GM19239 (cell line): Measurements from ENCODE around the gene CEP20.
A peak's percentile ranks its signal among the peaks of the same experiment; 100 is the strongest.
"Not testable (repeated sequence)": the region's sequence is repeated elsewhere in the genome, so short reads cannot be mapped to it uniquely, and the experiment has no call there.

Experiments
- DNase-seq: peaks from one replicate; pipeline ENCODE4 v3.0.0; 2011; ENCODE audit warnings: low spot score; ENCODE audit not compliant: insufficient read length
- FAIRE-seq: peaks from 2 replicates; lab custom pipeline; 2011; peaks lifted over from hg19 to GRCh38; lab: Jason Lieb, UNC

The CEP20 gene

GRCh38 chr16:15865742-15866141 lies 22.7 kb downstream of the CEP20 start:
- FAIRE-seq (no peak), DNase-seq (no peak)

DNA sequence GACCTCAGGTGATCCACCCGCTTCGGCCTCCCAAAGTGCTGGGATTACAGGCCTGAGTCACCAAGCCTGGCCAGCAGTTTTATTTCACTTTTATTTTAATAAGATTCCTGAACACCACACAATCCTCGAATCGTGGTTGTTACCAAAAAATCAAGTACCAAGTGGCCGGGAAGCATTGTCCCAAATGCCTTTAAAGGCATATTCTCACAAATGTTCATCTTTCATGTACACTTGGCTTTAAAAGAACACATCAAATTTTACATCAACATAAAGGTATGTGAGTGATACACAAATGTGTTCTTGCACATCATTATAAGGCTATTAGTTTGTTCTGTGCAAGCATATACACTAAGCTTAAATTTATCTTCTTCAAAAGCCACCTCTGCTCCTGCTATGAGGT lies 23.5 kb downstream of the CEP20 start:
- no peak for DNase-seq
- FAIRE-seq: no peak

DNA sequence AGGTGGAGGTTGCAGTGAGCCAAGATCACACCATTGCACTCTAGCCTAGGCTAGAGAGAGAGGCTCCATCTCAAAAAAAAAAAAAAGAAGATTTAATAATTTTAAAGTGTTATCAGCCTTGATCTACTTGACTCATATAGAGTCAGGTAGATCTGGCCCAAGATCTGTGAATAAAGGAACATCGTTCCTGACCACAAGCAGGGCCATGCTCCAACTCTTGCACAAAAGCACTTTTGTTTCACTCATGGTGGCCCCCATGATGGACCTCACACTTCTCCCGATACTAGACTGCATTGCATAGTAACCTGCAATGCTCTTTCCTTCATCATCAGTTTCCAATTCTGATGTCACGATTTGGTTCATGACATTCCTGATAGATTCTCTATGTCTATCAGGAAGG lies 26.4 kb downstream of the CEP20 start:
- no peak for FAIRE-seq
- DNase-seq: no peak

- no peak for FAIRE-seq
- DNase-seq: no peak
Observed at GRCh38 chr16:15858921-15859668, 29.3 kb downstream of the CEP20 start.

DNA sequence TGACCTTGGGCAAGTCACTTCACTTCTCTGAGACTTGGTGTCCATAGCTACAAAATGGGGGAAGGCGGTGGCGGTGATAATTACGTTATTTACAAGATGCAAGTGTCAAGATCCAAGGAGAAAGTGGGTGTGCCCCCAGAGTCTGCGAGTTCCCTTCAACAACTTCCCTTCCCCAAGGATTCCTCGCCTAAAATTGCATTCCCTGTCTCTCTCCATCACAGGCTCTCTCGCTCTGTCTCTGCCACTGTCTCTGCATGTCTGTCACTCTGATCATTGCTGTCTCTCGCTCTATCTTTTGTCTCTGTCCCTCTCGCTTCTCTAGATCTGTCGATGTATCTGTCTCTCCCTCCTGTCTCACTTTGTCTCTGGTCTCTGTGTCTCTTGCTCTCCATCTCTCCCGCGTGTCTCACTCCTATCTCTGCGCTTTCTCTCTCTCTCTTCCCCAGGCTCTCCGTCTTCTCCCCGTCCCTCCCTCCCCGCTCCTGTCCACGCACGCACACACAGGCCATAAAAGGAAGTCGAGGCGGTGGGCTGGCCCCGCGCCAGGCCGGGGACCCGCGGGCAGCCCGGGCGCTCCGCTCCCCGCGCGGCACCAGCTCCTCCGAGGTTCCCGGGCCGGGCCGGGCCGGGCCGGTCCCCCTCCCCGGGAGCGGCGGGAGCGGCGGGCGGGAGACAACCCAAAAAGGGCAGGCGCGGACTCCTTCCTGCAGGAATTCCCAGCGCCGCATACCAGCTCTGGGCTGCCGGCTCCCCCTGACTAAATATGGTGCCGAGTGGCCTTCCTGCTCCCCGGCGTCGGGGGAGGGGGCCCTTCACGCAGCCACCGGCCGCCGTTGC lies 30.5 kb downstream of the CEP20 start:
- no peak for DNase-seq
- FAIRE-seq: no peak

DNA sequence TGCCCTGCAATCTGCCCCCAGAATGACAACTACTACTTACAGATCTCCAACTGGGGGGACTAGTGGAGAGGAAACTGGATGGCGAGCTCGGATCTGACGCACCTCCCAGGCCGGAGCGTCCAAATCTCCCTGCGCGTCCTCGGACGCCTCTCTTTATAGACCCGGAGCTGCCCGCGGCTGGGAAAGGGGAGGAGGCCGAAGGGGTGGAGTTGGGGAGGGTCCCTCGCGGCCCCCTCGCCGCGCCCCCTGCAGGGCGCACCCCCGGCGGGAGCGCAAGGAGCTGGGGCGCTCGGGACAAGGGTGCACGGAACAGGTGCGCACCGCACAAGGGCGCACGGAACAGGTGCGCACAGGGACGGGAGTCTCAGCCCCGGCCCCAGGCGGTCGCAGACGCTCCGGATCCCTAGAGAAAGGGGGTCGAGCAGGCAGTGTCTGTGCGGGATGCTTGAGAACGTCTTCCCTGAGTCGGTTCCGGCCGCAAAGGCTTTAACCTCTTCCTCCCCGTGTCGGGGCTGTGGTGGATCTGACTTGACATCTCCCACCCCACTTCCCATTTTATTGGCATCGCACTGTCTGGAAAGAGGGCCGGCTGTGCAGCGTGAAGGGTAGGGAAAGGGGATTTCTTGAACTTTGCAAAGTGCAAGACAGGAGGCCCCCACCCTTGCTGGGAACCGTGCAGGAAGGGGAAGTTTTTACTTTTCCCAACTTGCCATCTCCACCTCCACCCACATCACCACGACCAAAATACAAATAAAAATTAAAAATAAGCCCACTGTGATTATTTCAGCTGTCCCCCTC lies 31.3 kb downstream of the CEP20 start, which contains the start of gene MYH11:
MYH11 (minus strand) TSS at position 128 of the 798 bp plus-strand sequence. CDS start 18,776 bp downstream, outside the sequence.
- no peak for FAIRE-seq
- no peak for DNase-seq

DNA sequence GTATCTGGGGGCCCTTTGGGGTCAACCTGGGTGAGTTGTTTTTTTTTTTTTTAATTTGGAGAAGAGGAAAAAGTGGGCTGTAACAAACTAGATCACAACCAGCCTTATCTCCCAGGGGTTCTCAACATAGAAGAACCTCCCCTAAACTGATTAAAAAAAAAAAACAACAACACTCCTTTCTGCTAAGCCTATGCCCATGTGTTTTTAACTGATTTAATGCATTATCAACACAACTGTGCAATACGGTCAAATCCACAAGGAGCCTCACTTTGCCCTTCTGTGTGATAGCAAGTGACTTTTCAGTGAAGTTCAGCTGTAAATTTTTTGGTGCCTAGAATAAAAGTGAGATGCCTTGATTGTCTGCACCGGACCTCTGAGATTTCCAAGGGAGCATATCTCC lies 32.2 kb downstream of the CEP20 start:
- no peak for FAIRE-seq

DNA sequence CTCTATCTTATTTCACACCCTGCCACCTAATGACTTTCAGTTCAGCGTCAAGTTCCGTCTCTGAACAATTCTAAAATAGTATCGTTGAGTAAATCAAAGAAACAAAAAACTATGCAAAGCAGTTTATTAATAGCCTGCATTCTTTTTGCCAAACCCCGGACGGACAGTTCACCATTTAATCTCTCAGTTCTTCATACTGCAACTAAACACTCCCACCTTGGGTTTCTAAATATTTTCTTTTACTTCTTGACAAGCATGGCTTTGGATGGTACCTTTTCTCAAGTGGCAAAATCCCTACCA lies 32.7 kb downstream of the CEP20 start:
- FAIRE-seq (peak; percentile 89), DNase-seq (peak; percentile 71)

More for the DNA sequence above, 32.2 kb downstream of the CEP20 start:
- DNase-seq: no peak

DNA sequence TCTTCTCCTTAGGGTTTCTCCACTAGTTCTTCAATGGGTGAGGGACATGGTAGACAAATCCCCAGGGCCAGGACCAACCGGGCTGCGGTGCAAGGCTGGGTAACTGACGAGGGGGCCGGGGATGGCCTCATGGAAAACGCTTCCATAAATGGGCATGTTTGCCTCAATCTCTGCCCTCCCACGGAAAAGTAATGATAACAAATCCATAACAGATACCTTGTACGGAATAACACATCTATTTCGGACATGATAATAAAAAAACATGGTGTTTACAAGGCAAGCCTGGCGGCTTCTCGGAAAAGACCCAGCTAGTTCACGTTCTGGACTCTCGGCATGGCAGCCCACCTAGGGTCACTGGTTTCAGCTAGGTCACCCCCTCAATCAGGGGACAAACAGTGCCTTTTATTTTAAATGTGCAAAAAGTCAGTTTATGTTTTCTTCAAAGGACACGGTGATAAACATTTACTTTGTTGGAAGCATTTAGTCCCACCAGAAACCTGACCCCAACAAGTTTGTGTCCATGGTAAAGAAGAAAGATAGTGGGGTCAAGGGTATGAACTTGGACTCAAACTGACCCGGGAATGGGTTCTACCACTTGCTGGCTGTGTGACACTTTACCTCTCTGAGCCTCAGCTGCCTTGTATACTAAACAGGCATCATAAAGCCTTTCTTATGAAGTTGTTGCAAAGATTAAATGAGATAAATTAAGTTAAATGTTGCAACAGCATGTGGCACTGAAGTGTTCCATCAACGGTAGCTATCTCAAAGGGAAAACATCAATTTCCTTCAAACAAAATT lies 33.3 kb downstream of the CEP20 start:
- DNase-seq (no peak), FAIRE-seq (no peak)

GRCh38 chr16:15854061-15854460 lies 34.3 kb downstream of the CEP20 start:
- DNase-seq: no peak
- FAIRE-seq: no peak

- FAIRE-seq (no peak), DNase-seq (no peak)
Observed at GRCh38 chr16:15853021-15853420, 35.4 kb downstream of the CEP20 start.

DNA sequence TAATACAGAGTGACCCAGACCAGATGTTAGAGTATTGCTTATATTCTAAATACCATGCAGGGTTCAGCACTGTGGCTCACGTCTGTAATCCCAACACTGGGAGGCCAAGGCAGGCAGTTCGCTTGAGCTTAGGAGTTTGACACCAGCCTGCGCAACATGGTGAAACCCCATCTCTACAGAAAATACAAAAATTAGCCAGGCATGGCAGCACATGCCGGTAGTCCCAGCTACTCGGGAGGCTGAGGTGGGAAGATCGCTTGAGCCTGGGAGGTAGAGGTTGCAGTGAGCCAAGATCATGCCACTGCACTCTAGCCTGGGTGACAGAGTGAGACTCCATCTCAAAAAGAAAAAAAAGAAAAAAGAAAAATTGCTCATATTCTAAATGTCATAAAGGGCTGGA lies 37.8 kb downstream of the CEP20 start:
- not testable (repeated sequence) for FAIRE-seq, DNase-seq

GRCh38 chr16:15849209-15849981 lies 39.0 kb downstream of the CEP20 start:
- FAIRE-seq: no peak
- DNase-seq: no peak

GRCh38 chr16:15847611-15848175 lies 40.7 kb downstream of the CEP20 start:
- no peak for FAIRE-seq

DNA sequence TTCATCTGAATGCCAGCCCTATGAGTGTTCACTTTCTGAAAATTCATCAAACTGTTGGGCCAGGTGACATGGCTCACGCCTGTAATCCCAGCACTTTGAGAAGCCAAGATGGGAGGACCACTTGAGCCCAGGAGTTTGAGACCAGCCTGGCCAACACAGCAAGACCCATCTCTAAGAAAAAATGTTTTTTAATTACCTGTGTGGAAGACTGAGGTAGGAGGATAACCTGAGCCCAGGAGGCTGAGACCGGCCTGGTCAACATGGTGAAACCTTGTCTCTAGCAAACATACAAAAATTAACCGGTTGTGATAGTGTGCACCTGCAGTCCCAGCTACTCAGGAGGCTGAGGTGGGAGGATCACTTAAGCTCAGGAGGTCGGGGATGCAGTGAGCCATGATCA lies 41.9 kb downstream of the CEP20 start:
- FAIRE-seq: no peak
- no peak for DNase-seq

More at GRCh38 chr16:15847611-15848175, 40.7 kb downstream of the CEP20 start:
- DNase-seq: no peak

DNA sequence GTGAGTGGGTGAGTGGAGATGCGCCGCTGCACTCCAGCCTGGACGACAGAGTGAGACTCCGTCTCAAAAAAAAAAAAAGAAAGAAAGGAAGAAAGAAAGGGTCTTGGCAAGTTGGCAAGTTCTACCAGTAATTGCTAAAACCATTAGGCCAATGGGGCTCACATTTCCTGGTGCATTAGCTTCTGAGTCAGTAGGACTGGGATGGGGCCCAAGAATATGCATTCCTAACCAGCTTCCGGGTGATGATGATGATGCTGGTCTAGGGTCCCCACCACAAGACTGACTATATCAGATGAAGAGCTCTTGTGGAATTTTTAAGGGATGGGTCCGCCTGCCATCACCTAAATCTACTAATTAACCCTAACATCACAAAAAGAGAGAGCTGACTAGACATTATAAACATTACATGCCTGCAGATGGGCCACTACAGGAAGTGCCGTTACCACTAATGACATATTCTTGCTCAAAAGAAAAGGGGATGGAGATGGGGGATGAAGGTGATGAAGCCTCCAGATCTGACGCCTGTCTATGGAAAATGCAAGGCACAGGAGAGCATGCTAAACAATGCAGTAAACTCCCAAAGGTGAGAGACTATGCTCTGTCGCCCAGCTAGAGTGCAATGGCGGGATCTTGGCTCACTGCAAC lies 44.6 kb downstream of the CEP20 start:
- DNase-seq: no peak
- FAIRE-seq: no peak

DNA sequence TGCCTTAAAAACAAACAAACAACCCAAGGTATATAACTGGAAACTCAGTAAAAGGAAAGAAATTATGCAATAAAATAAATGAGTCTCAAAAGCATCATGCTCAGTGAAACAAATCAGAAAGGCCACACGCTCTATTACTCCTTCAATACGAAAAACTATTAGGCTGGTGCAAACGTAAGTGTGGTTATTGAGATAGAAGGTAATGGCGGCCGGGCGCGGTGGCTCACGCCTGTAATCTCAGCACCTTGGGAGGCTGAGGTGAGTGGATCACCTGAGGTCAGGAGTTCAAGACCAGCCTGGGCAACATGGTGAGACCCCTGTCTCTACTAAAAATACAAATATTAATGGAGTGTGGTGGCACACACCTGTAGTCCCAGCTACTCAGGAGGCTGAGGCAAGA lies 49.2 kb downstream of the CEP20 start:
- FAIRE-seq, DNase-seq: not testable (repeated sequence)

DNA sequence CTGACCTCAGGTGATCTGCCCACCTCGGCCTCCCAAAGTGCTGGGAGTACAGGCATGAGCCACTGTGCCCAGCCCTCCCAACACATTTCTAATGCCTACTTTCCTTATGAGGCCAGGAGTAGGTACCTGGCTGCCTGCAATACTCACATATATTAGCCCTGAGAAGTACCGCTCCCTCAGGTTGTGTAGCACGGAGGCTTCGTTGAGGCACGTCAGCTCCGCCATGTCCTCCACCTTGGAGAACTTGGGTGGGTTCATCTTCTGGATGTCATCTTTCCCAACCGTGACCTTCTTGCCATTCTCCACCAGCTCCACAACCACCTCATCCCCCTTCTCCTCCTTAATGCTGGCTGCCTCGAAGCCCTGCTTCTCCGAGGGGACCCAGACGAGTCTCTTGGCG lies 50.6 kb downstream of the CEP20 start:
- no peak for DNase-seq
- no peak for FAIRE-seq
